CD4-positive, alpha-beta T cell (primary cell): ENCODE measurements around the gene GSAP. TPM values are rescaled to one million over a fixed set of nuclear protein-coding genes. Genes with fewer than 3 reads are reported as not detected.

Experiments used
- ATAC-seq: fragments of 200-7000 bp; cut with Tn5 transposase; one replicate; pipeline ENCODE4 v1.10.0; 2022; ENCODE audit warnings: mild to moderate bottlenecking; ENCODE audit not compliant: poor library complexity
- CTCF ChIA-PET: fragments of 350-600 bp; sonication (Branson Sonifier 250); formaldehyde crosslinking; loops from one replicate; lab custom pipeline; 2021; ENCODE audit warnings: antibody characterized with exemption, inconsistent platforms; lab: Charles Lee
- POLR2A ChIA-PET: fragments of 350-600 bp; sonication (Branson Sonifier 250); formaldehyde crosslinking; loops from one replicate; lab custom pipeline; 2021; ENCODE audit warnings: antibody characterized with exemption, inconsistent platforms; lab: Charles Lee
- DNase-seq, 14 experiments: peaks; one replicate each; pipeline ENCODE4 v3.0.0-alpha.2; 2013 to 2020; ENCODE audit warnings: mixed read lengths in 2 of 14
- H3K27ac ChIP-seq, 2 donors: one replicate each; pipeline versions ENCODE4 v1.5.1 to v1.7.0; 2013; ENCODE audit warnings: low read length in 2 of 2, low read depth in 1 of 2, mild to moderate bottlenecking in 1 of 2
- H3K27me3 ChIP-seq, 2 experiments: 1 replicate in 1 of 2; 2 replicates in 1 of 2; pipeline versions ENCODE4 v1.6.1 to v1.7.0; 2013; ENCODE audit warnings: low read length in 2 of 2, control low read depth in 1 of 2, mild to moderate bottlenecking in 1 of 2, moderate library complexity in 1 of 2; ENCODE audit not compliant: insufficient read depth in 2 of 2, control insufficient read depth in 1 of 2
- H3K36me3 ChIP-seq: one replicate; pipeline ENCODE4 v1.6.1; 2013; ENCODE audit warnings: low read length, control low read depth; ENCODE audit not compliant: insufficient read depth
- H3K4me1 ChIP-seq: one replicate; pipeline ENCODE4 v1.6.1; 2013; ENCODE audit warnings: low read length, control low read depth; ENCODE audit not compliant: insufficient read depth
- H3K4me3 ChIP-seq: one replicate; pipeline ENCODE4 v1.5.1; 2013; ENCODE audit warnings: mild to moderate bottlenecking, low read length, moderate library complexity
- H3K9me3 ChIP-seq, 2 experiments: 1 replicate in 1 of 2; 2 replicates in 1 of 2; pipeline versions ENCODE4 v1.6.1 to v1.7.0; 2013; ENCODE audit warnings: low read length in 2 of 2, mild to moderate bottlenecking in 2 of 2, control low read depth in 1 of 2, moderate library complexity in 1 of 2; ENCODE audit not compliant: control insufficient read depth in 1 of 2, insufficient read depth in 1 of 2
- H3K27ac Mint-ChIP-seq: one replicate; pipeline ENCODE4 v1.8.0; 2020; ENCODE audit warnings: mixed read lengths
- H3K27me3 Mint-ChIP-seq: one replicate; pipeline ENCODE4 v1.8.0; 2021; ENCODE audit warnings: mixed read lengths
- H3K36me3 Mint-ChIP-seq: one replicate; pipeline ENCODE4 v1.8.0; 2021; ENCODE audit warnings: low read depth, mixed read lengths
- H3K4me1 Mint-ChIP-seq: one replicate; pipeline ENCODE4 v1.8.0; 2021; ENCODE audit warnings: low read depth, mixed read lengths
- H3K4me3 Mint-ChIP-seq: one replicate; pipeline ENCODE4 v1.8.0; 2020; ENCODE audit warnings: mild to moderate bottlenecking, mixed read lengths
- H3K9me3 Mint-ChIP-seq: one replicate; pipeline ENCODE4 v1.8.0; 2020; ENCODE audit warnings: mixed read lengths
- CTCF ChIP-seq: fragments of 200-600 bp; IDR thresholded peaks from one replicate; pipeline ENCODE4 v1.8.0; 2022; ENCODE audit warnings: antibody characterized with exemption, mild to moderate bottlenecking
- intact Hi-C, 2 experiments: fragments of 100-400 bp; cut with DNase I in 1 of 2; cut with micrococcal nuclease in 1 of 2; formaldehyde crosslinking; loops; one replicate each; pipeline versions ENCODE4 v1.15.1 to v1.9.0; 2023 to 2025; cut with DNase I, micrococcal nuclease
- total RNA-seq, 174 experiments: library from RNA in 2 of 174; stranded (reverse) in 2 of 174; gene quantifications; one replicate each; pipeline ENCODE4 v1.2.3 and lab custom pipeline; 2021 to 2026

Gene GSAP
- total RNA-seq, 2 experiments from 2014 or later, result 19.1 to 19.5 TPM

GRCh38 chr7:77306231-77307067 is 109.7 kb downstream of the GSAP start:
- CTCF ChIA-PET, result no interaction called here

GRCh38 chr7:77295549-77295948 is 120.6 kb downstream of the GSAP start:
- no peak for ATAC-seq
- POLR2A ChIA-PET, result no interaction called here

More at GRCh38 chr7:77306231-77307067, 109.7 kb downstream of the GSAP start:
- no peak for DNase-seq
- POLR2A ChIA-PET, result interaction anchor here (1.1 kb wide), 1 partner anchor 23 kb away, joined by 5 read pairs; no protein-coding TSS in a partner anchor
- Mint-ChIP-seq H3K4me1 (no peaks in the 10 kb centered on the region), H3K27ac (no peak overlapping the region), H3K4me3 (no peak overlapping the region), H3K36me3 (peaks cover 95% of the 10 kb centered on the region), H3K27me3 (no peaks in the 10 kb centered on the region), H3K9me3 (peaks cover 13% of the 10 kb centered on the region)
- H3K36me3 ChIP-seq, result peaks cover 10% of the 10 kb centered on the region
- no peak overlapping the region for H3K27ac ChIP-seq
- no peak overlapping the region for H3K4me3 ChIP-seq
- no peaks in the 10 kb centered on the region for H3K4me1 ChIP-seq
- peaks cover 4% of the 10 kb centered on the region in 2 experiments for H3K9me3 ChIP-seq
- intact Hi-C loops, result no loop called here
- ATAC-seq, result no peak
- TF ChIP-seq CTCF, result no peak
- no peaks in the 10 kb centered on the region for H3K27me3 ChIP-seq

GRCh38 chr7:77293046-77293445 is 123.1 kb downstream of the GSAP start:
- intact Hi-C loops, result no loop called here
- ChIA-PET CTCF (no interaction called here), POLR2A (no interaction called here)
- ATAC-seq, result no peak
- peak in 1 of 14 experiments; percentile 4 for DNase-seq
- Mint-ChIP-seq H3K27me3 (no peaks in the 10 kb centered on the region), H3K4me1 (no peaks in the 10 kb centered on the region), H3K4me3 (no peak overlapping the region), H3K9me3 (peaks cover 8% of the 10 kb centered on the region), H3K36me3 (peaks cover 77% of the 10 kb centered on the region), H3K27ac (no peak overlapping the region)
- H3K36me3 ChIP-seq, result no peaks in the 10 kb centered on the region
- no peak overlapping the region for H3K27ac ChIP-seq
- H3K27me3 ChIP-seq, result no peaks in the 10 kb centered on the region
- TF ChIP-seq CTCF, result no peak
- H3K9me3 ChIP-seq, result no peaks in the 10 kb centered on the region
- H3K4me1 ChIP-seq, result no peaks in the 10 kb centered on the region
- no peak overlapping the region for H3K4me3 ChIP-seq

More at GRCh38 chr7:77295549-77295948, 120.6 kb downstream of the GSAP start:
- Histone ChIP-seq H3K4me3 (no peak overlapping the region), H3K27ac (no peak overlapping the region), H3K9me3 (peaks cover 0 to 3% of the 10 kb centered on the region in 2 experiments), H3K4me1 (no peaks in the 10 kb centered on the region), H3K27me3 (no peaks in the 10 kb centered on the region), H3K36me3 (no peaks in the 10 kb centered on the region)
- H3K9me3 Mint-ChIP-seq, result peaks cover 12% of the 10 kb centered on the region
- CTCF ChIA-PET, result no interaction called here
- peaks cover 79% of the 10 kb centered on the region for H3K36me3 Mint-ChIP-seq
- DNase-seq, result no peak
- no peaks in the 10 kb centered on the region for H3K27me3 Mint-ChIP-seq
- TF ChIP-seq CTCF, result no peak
- H3K4me1 Mint-ChIP-seq, result no peaks in the 10 kb centered on the region
- intact Hi-C loops, result no loop called here
- no peak overlapping the region for H3K27ac Mint-ChIP-seq
- H3K4me3 Mint-ChIP-seq, result no peak overlapping the region
